ENCODE results near the gene CHCHD1. TPM values are rescaled to one million over a fixed set of nuclear protein-coding genes. Genes with fewer than 3 reads are reported as not detected.

The CHCHD1 gene
- total and polyA plus RNA-seq, 2 experiments from 2014 or later: 40.6 to 187 TPM

GRCh38 chr10:73808021-73808815 is 26.4 kb downstream of the CHCHD1 start:
- Histone ChIP-seq H3K4me3 (no peak overlapping the region), H3K4me1 (ENCODE audit: insufficient read depth) (peaks cover 7% of the 10 kb centered on the region), H3K36me3 (ENCODE audit: insufficient read depth) (peaks cover 3% of the 10 kb centered on the region; the same call in 1 of the 2 replicates), H3K9me2 (ENCODE audit: insufficient read depth) (no peaks in the 10 kb centered on the region), H3K27me3 (ENCODE audit: insufficient read depth) (no peaks in the 10 kb centered on the region), H2AFZ (no peak overlapping the region), H3K4me2 (no peak overlapping the region), H3K27ac (ENCODE audit: low read depth) (no peak overlapping the region), H3K79me2 (replicated peaks; ENCODE audit: insufficient read depth) (no peaks in the 10 kb centered on the region), H3F3A (replicated peaks; ENCODE audit: low read depth) (0 out of 2 replicates have a peak, but pooled peaks cover 8% of the 10 kb centered on the region), H4K20me1 (replicated peaks; ENCODE audit: insufficient read depth) (0 out of 2 replicates have a peak, but pooled peaks cover 3% of the 10 kb centered on the region)
- ATAC-seq (no peak), DNase-seq (ENCODE audit: low spot score) (no peak)
- no peak overlapping the region for H3K27ac Mint-ChIP-seq
- no peak for TF ChIP-seq ZNF114 (CRISPR knock-in tag; IDR thresholded peaks at IDR 0.05)
- TF ChIP-seq CTCF (conservative IDR thresholded peaks at IDR 0.05; ENCODE audit: low read depth in 2 of 2): no peak
- TF ChIP-seq STAT1 (IDR thresholded peaks at IDR 0.05; ENCODE audit: unreplicated experiment): no peak
- no peak for TF ChIP-seq EZH2 (IDR thresholded peaks at IDR 0.05; ENCODE audit: low read depth, unreplicated experiment)
- TF ChIP-seq NANOG (IDR thresholded peaks at IDR 0.05; ENCODE audit: borderline replicate concordance): no peak
- no peak for TF ChIP-seq ZNF331 (CRISPR knock-in tag; IDR thresholded peaks at IDR 0.05; ENCODE audit: low read depth)
- no peak for TF ChIP-seq EZH2phosphoT487 (IDR thresholded peaks at IDR 0.05; ENCODE audit: unreplicated experiment)
- no peak for TF ChIP-seq POLR2AphosphoS5 (IDR thresholded peaks at IDR 0.05; ENCODE audit: low read depth)
- no peak for TF ChIP-seq JUNB (IDR thresholded peaks at IDR 0.05; ENCODE audit: unreplicated experiment)
- no peak for TF ChIP-seq REST (IDR thresholded peaks at IDR 0.05; ENCODE audit: unreplicated experiment)
- TF ChIP-seq ETS1 (IDR thresholded peaks at IDR 0.05): no peak
- TF ChIP-seq ZNF462 (CRISPR knock-in tag; IDR thresholded peaks at IDR 0.05): no peak
- TF ChIP-seq CREB1 (CRISPR knock-in tag; IDR thresholded peaks at IDR 0.05; ENCODE audit: low read depth): no peak
- no peak overlapping the region for H3K4me3 Mint-ChIP-seq
- peaks cover 12% of the 10 kb centered on the region for H3K27me3 Mint-ChIP-seq (ENCODE audit: insufficient read depth, low read depth, poor library complexity)
- peaks cover 12% of the 10 kb centered on the region for H3K4me1 Mint-ChIP-seq
- H3K36me3 Mint-ChIP-seq (ENCODE audit: low read depth): peaks cover 43% of the 10 kb centered on the region
- H3K9me3 Mint-ChIP-seq: no peaks in the 10 kb centered on the region
